GM18520 (cell line): Measurements from ENCODE around the gene ITGA11.

Experiments
- ATAC-seq: cut with Tn5 transposase; IDR thresholded peaks from one replicate; pipeline ENCODE4 v1.9.1; 2021; ENCODE audit not compliant: unreplicated experiment

Gene ITGA11

GRCh38 chr15:68276668-68277067 lies 155.3 kb downstream of the ITGA11 start:
- ATAC-seq, result no peak

GRCh38 chr15:68275165-68275746 lies 156.7 kb downstream of the ITGA11 start:
- no peak for ATAC-seq

GRCh38 chr15:68274201-68274848 lies 157.6 kb downstream of the ITGA11 start:
- no peak for ATAC-seq

GRCh38 chr15:68272721-68273271 lies 159.2 kb downstream of the ITGA11 start:
- ATAC-seq, result no peak

- no peak for ATAC-seq
Observed at GRCh38 chr15:68271854-68272471, 160.0 kb downstream of the ITGA11 start.

GRCh38 chr15:68268405-68268804 lies 163.6 kb downstream of the ITGA11 start:
- ATAC-seq, result no peak

GRCh38 chr15:68265674-68266073 lies 166.3 kb downstream of the ITGA11 start:
- no peak for ATAC-seq

GRCh38 chr15:68265081-68265480 lies 166.9 kb downstream of the ITGA11 start:
- ATAC-seq, result no peak

GRCh38 chr15:68264282-68264681 lies 167.7 kb downstream of the ITGA11 start:
- ATAC-seq, result no peak

- no peak for ATAC-seq
Observed at GRCh38 chr15:68262514-68263356, 169.2 kb downstream of the ITGA11 start.

GRCh38 chr15:68261980-68262379 lies 170.0 kb downstream of the ITGA11 start:
- ATAC-seq, result no peak

- ATAC-seq, result no peak
Observed at GRCh38 chr15:68261241-68261640, 170.7 kb downstream of the ITGA11 start.

- no peak for ATAC-seq
Observed at GRCh38 chr15:68259883-68260282, 172.1 kb downstream of the ITGA11 start.

GRCh38 chr15:68258692-68259091 lies 173.3 kb downstream of the ITGA11 start:
- ATAC-seq, result no peak

- no peak for ATAC-seq
Observed at GRCh38 chr15:68256675-68257450, 175.1 kb downstream of the ITGA11 start.

- ATAC-seq, result no peak
Observed at GRCh38 chr15:68252925-68253534, 178.9 kb downstream of the ITGA11 start.

GRCh38 chr15:68249058-68249713 lies 182.8 kb downstream of the ITGA11 start:
- no peak for ATAC-seq
